SU-DHL-6 (cell line): ENCODE measurements around the gene VWA2.

Source experiments
- EZH2phosphoT487 ChIP-seq: fragments of 200-600 bp; sonication (generic), shearing (Covaris generic); conservative IDR thresholded peaks from 2 replicates; pipeline ENCODE4 v1.6.1; 2018; ENCODE audit warnings: mild to moderate bottlenecking, antibody characterized with exemption, low read length, moderate library complexity, mixed read lengths
- TF ChIP-seq, protein P1 (sequence below): fragments of 200-600 bp; sonication (generic); IDR thresholded peaks from one replicate; pipeline ENCODE4 v1.5.1; 2017; ENCODE audit warnings: antibody characterized with exemption, mild to moderate bottlenecking, low read length, moderate library complexity; ENCODE audit not compliant: insufficient read depth, poor library complexity, severe bottlenecking

DNA sequence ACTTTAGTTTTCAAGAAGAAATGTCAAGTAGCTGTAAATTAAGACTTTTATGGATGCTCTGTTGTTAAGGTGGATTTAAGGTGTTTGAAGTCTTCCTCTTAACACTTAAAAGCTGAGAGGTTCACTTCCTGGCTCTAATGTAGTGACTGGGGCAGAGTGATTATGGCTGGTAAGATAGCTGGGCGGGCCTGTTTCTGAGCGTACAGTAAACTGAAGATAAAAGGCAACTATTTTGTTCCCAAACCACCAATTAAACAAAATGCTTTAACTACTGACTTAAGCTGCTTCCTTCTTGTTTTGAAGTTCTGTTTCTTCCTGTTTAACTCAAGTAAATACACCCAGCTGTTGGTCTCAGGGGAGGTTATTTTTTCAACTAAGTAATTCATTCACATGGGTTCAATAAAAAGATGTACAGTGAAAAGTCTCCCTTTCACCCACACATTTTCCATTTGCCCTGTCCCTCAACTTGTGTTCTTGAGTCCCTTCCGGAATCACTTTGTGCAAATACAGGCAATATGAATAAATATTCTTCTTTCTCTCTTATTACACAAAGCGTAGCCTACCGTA, 19.3 kb downstream of the VWA2 start:
- TF ChIP-seq, protein P1, sequence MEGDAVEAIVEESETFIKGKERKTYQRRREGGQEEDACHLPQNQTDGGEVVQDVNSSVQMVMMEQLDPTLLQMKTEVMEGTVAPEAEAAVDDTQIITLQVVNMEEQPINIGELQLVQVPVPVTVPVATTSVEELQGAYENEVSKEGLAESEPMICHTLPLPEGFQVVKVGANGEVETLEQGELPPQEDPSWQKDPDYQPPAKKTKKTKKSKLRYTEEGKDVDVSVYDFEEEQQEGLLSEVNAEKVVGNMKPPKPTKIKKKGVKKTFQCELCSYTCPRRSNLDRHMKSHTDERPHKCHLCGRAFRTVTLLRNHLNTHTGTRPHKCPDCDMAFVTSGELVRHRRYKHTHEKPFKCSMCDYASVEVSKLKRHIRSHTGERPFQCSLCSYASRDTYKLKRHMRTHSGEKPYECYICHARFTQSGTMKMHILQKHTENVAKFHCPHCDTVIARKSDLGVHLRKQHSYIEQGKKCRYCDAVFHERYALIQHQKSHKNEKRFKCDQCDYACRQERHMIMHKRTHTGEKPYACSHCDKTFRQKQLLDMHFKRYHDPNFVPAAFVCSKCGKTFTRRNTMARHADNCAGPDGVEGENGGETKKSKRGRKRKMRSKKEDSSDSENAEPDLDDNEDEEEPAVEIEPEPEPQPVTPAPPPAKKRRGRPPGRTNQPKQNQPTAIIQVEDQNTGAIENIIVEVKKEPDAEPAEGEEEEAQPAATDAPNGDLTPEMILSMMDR: no peak
- TF ChIP-seq EZH2phosphoT487: no peak
